Esophagus muscularis mucosa (tissue), 3 donors: ENCODE data around the gene HYI.

Source experiments
- CTCF ChIP-seq, 3 experiments: fragments of 200-600 bp in 2 of 3; fragments of 450-650 bp in 1 of 3; sonication (generic) in 2 of 3; IDR thresholded peaks; one replicate each; pipeline ENCODE4 v1.5.1; 2017 to 2019; ENCODE audit warnings: antibody characterized with exemption in 3 of 3, mild to moderate bottlenecking in 2 of 3, moderate library complexity in 1 of 3
- POLR2AphosphoS5 ChIP-seq, 2 donors: sonication (generic); formaldehyde crosslinking; IDR thresholded peaks; one replicate each; pipeline ENCODE4 v1.6.1; 2017; ENCODE audit warnings: antibody characterized with exemption in 2 of 2

GRCh38 chr1:43484367-43484766, 30.6 kb upstream of the HYI start:
- TF ChIP-seq CTCF (IDR thresholded peaks at IDR 0.05) (no peak), POLR2AphosphoS5 (IDR thresholded peaks at IDR 0.05) (no peak)
